HepG2 (cell line): Measurements from ENCODE around the gene TARDBP. TPM values are rescaled to one million over a fixed set of nuclear protein-coding genes. Genes with fewer than 3 reads are reported as not detected.
A peak's percentile ranks its signal among the peaks of the same experiment; 100 is the strongest.

ENCODE experiments used
- ADNP ChIP-seq: sonication (generic); formaldehyde crosslinking; IDR thresholded peaks from 2 replicates; pipeline ENCODE4 v1.4.0; 2020; ENCODE audit warnings: missing genetic modification reagents
- CEBPG ChIP-seq: IDR thresholded peaks from 2 replicates; pipeline ENCODE4 v1.6.1; 2016
- ETV5 ChIP-seq: IDR thresholded peaks from 2 replicates; pipeline ENCODE4 v1.6.1; 2018; ENCODE audit warnings: missing biosample characterization, missing genetic modification reagents, inconsistent platforms, borderline replicate concordance
- FOXA1 ChIP-seq, 2 experiments: fragments of 450-650 bp in 1 of 2; sonication (generic) in 1 of 2; formaldehyde crosslinking in 1 of 2; IDR thresholded peaks; 2 replicates each; pipeline versions ENCODE4 v1.4.0 to v1.6.1; 2016 to 2020; ENCODE audit warnings: missing genetic modification reagents in 1 of 2
- FOXP1 ChIP-seq, 2 experiments: fragments of 450-650 bp in 1 of 2; IDR thresholded peaks; 2 replicates each; pipeline ENCODE4 v1.6.1; 2017 to 2018; ENCODE audit warnings: antibody characterized with exemption in 1 of 2
- HDAC2 ChIP-seq: sonication (generic); formaldehyde crosslinking; IDR thresholded peaks from 2 replicates; pipeline ENCODE4 v1.4.0; 2020; ENCODE audit warnings: missing genetic modification reagents
- HNF4A ChIP-seq: sonication (generic); formaldehyde crosslinking; IDR thresholded peaks from 2 replicates; pipeline ENCODE4 v1.4.0; 2020; ENCODE audit warnings: missing genetic modification reagents
- KLF12 ChIP-seq: sonication (generic); formaldehyde crosslinking; IDR thresholded peaks from 2 replicates; pipeline ENCODE4 v1.4.0; 2020; ENCODE audit warnings: missing genetic modification reagents, borderline replicate concordance
- NFYB ChIP-seq: sonication (generic); formaldehyde crosslinking; IDR thresholded peaks from 2 replicates; pipeline ENCODE4 v1.4.0; 2020; ENCODE audit warnings: missing genetic modification reagents
- SAP130 ChIP-seq: IDR thresholded peaks from 2 replicates; pipeline ENCODE4 v1.6.1; 2016; ENCODE audit warnings: low read depth
- SMARCE1 ChIP-seq: fragments of 450-650 bp; IDR thresholded peaks from 2 replicates; pipeline ENCODE4 v1.6.1; 2017; ENCODE audit warnings: borderline replicate concordance
- TRIM24 ChIP-seq: sonication (generic); formaldehyde crosslinking; IDR thresholded peaks from 2 replicates; pipeline ENCODE4 v1.8.0; 2022; ENCODE audit warnings: mild to moderate bottlenecking, missing genetic modification reagents
- ZFX ChIP-seq: sonication (generic); formaldehyde crosslinking; IDR thresholded peaks from 2 replicates; pipeline ENCODE4 v1.4.0; 2020; ENCODE audit warnings: mild to moderate bottlenecking, low read depth, missing genetic modification reagents, moderate library complexity
- ZNF205 ChIP-seq: IDR thresholded peaks from 2 replicates; pipeline ENCODE4 v1.6.1; 2018; ENCODE audit warnings: missing biosample characterization, missing genetic modification reagents
- ZNF274 ChIP-seq: sonication (generic); formaldehyde crosslinking; IDR thresholded peaks from 2 replicates; pipeline ENCODE4 v1.5.1; 2020; ENCODE audit warnings: mild to moderate bottlenecking, missing genetic modification reagents
- ZNF460 ChIP-seq: sonication (generic); formaldehyde crosslinking; IDR thresholded peaks from 2 replicates; pipeline ENCODE4 v1.5.1; 2020; ENCODE audit warnings: missing genetic modification reagents, mild to moderate bottlenecking, borderline replicate concordance
- ZNF549 ChIP-seq: sonication (generic); formaldehyde crosslinking; IDR thresholded peaks from 2 replicates; pipeline ENCODE4 v1.5.0; 2020; ENCODE audit warnings: missing genetic modification reagents
- ZNF83 ChIP-seq: sonication (generic); formaldehyde crosslinking; IDR thresholded peaks from 2 replicates; pipeline ENCODE4 v1.4.0; 2020; ENCODE audit warnings: missing genetic modification reagents, mild to moderate bottlenecking, borderline replicate concordance
- polyA plus RNA-seq, 8 experiments: library from polyadenylated mRNA; depleted of rRNA in 3 of 8; stranded (reverse) in 7 of 8; unstranded in 1 of 8; fragments of >200 nt; fragmentation: Illumina TruSeq in 4 of 8; extraction: Trizol in 4 of 8; gene quantifications; 2 replicates each; pipeline versions ENCODE4 v1.2.1 to v1.2.3, GENCODE V29; 2011 to 2016; ENCODE audit warnings: low read depth in 4 of 8, missing spikeins in 1 of 8, mixed read lengths in 1 of 8; ENCODE audit not compliant: insufficient read depth in 1 of 8
- total RNA-seq, 5 experiments: library from RNA; depleted of rRNA; stranded (reverse); fragments of >200 nt; fragmentation: Illumina TruSeq; extraction: Trizol; gene quantifications; 2 replicates each; pipeline ENCODE4 v1.2.3, GENCODE V29; 2016; ENCODE audit warnings: low read depth in 1 of 5
- TF ChIP-seq, protein P1 (sequence below): sonication (generic); formaldehyde crosslinking; IDR thresholded peaks from 2 replicates; pipeline ENCODE4 v1.4.0; 2020; ENCODE audit warnings: mild to moderate bottlenecking, low read depth, missing genetic modification reagents
- TF ChIP-seq, protein P2 (sequence below): sonication (generic); formaldehyde crosslinking; IDR thresholded peaks from 2 replicates; pipeline ENCODE4; 2020; ENCODE audit warnings: missing genetic modification reagents, mild to moderate bottlenecking, borderline replicate concordance
- TF ChIP-seq, protein P3 (sequence below), 2 experiments: sonication (generic) in 1 of 2; formaldehyde crosslinking in 1 of 2; IDR thresholded peaks; 2 replicates each; pipeline versions ENCODE4 v1.4.0 to v1.6.1; 2018 to 2020; ENCODE audit warnings: missing genetic modification reagents in 2 of 2, borderline replicate concordance in 1 of 2, low read depth in 1 of 2, mild to moderate bottlenecking in 1 of 2, missing biosample characterization in 1 of 2

The TARDBP gene
- total and polyA plus RNA-seq, 2 of the 13 experiments (the other 11 are each of a cell fraction or from before 2014, with no cell fraction given): 62.4 to 93.0 TPM

DNA sequence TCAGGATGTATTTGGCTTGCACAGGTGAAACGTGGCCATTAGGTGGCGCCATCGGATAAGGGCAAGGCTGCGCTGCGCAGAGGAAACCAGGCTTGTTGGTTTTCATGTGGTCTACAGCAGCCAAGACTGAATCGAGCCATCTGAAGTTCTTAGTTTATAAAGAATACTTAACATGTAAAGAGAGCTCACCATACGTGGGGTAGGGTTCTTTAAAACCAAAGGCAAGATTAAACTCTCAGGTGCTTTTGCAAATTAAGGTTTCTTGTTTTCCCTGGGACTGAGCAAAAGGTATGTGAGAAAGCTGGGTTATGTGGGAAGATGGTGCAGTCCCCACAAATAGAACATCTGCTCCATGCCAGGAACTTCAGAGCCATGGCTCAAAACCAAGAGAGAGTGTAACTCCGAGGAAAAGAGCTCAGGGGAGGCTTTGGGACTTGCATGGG, 25.3 kb downstream of the TARDBP start (continued):
- TF ChIP-seq, protein P1, sequence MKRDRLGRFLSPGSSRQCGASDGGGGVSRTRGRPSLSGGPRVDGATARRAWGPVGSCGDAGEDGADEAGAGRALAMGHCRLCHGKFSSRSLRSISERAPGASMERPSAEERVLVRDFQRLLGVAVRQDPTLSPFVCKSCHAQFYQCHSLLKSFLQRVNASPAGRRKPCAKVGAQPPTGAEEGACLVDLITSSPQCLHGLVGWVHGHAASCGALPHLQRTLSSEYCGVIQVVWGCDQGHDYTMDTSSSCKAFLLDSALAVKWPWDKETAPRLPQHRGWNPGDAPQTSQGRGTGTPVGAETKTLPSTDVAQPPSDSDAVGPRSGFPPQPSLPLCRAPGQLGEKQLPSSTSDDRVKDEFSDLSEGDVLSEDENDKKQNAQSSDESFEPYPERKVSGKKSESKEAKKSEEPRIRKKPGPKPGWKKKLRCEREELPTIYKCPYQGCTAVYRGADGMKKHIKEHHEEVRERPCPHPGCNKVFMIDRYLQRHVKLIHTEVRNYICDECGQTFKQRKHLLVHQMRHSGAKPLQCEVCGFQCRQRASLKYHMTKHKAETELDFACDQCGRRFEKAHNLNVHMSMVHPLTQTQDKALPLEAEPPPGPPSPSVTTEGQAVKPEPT (CRISPR knock-in tag): no peak
- TF ChIP-seq SMARCE1 (no peak), ADNP (CRISPR knock-in tag) (no peak), ZFX (CRISPR knock-in tag) (no peak), HDAC2 (CRISPR knock-in tag) (no peak; the same call in 1 of the 2 replicates), KLF12 (CRISPR knock-in tag) (no peak), ZNF549 (CRISPR knock-in tag) (no peak), ZNF274 (CRISPR knock-in tag) (no peak), HNF4A (CRISPR knock-in tag) (no peak), ETV5 (CRISPR knock-in tag) (peak; percentile 23; the same call in 1 of the 2 replicates), NFYB (CRISPR knock-in tag) (no peak), ZNF460 (CRISPR knock-in tag) (no peak), CEBPG (CRISPR knock-in tag) (0 out of 2 replicates have a peak, but pooled peaks have one; percentile 13), FOXP1 (IDR thresholded peaks at IDR 0.05) (no peak), FOXP1 (CRISPR knock-in tag; IDR thresholded peaks at IDR 0.05) (no peak), ZNF205 (CRISPR knock-in tag) (0 out of 2 replicates have a peak, but pooled peaks have one; percentile 54), ZNF83 (CRISPR knock-in tag) (no peak), SAP130 (peak; percentile 47; the same call in 1 of the 2 replicates), TRIM24 (CRISPR knock-in tag) (no peak), FOXA1 (IDR thresholded peaks at IDR 0.05) (no peak), FOXA1 (CRISPR knock-in tag; IDR thresholded peaks at IDR 0.05) (peak; percentile 34; the same call in 1 of the 2 replicates)
- TF ChIP-seq, protein P2, sequence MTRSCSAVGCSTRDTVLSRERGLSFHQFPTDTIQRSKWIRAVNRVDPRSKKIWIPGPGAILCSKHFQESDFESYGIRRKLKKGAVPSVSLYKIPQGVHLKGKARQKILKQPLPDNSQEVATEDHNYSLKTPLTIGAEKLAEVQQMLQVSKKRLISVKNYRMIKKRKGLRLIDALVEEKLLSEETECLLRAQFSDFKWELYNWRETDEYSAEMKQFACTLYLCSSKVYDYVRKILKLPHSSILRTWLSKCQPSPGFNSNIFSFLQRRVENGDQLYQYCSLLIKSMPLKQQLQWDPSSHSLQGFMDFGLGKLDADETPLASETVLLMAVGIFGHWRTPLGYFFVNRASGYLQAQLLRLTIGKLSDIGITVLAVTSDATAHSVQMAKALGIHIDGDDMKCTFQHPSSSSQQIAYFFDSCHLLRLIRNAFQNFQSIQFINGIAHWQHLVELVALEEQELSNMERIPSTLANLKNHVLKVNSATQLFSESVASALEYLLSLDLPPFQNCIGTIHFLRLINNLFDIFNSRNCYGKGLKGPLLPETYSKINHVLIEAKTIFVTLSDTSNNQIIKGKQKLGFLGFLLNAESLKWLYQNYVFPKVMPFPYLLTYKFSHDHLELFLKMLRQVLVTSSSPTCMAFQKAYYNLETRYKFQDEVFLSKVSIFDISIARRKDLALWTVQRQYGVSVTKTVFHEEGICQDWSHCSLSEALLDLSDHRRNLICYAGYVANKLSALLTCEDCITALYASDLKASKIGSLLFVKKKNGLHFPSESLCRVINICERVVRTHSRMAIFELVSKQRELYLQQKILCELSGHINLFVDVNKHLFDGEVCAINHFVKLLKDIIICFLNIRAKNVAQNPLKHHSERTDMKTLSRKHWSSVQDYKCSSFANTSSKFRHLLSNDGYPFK (CRISPR knock-in tag): no peak
- TF ChIP-seq, protein P3, sequence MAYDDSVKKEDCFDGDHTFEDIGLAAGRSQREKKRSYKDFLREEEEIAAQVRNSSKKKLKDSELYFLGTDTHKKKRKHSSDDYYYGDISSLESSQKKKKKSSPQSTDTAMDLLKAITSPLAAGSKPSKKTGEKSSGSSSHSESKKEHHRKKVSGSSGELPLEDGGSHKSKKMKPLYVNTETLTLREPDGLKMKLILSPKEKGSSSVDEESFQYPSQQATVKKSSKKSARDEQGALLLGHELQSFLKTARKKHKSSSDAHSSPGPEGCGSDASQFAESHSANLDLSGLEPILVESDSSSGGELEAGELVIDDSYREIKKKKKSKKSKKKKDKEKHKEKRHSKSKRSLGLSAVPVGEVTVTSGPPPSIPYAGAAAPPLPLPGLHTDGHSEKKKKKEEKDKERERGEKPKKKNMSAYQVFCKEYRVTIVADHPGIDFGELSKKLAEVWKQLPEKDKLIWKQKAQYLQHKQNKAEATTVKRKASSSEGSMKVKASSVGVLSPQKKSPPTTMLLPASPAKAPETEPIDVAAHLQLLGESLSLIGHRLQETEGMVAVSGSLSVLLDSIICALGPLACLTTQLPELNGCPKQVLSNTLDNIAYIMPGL (CRISPR knock-in tag; IDR thresholded peaks at IDR 0.05; ENCODE audit: borderline replicate concordance in 1 of 2, low read depth in 1 of 2): peak in 1 of 2 experiments; percentile 37; a peak in 1 of 4 replicates
